HG03135 (cell line): Measurements from ENCODE around the gene LASP1.
A peak's percentile ranks its signal among the peaks of the same experiment; 100 is the strongest.

ENCODE experiments used
- ATAC-seq: cut with Tn5 transposase; IDR thresholded peaks from one replicate; pipeline ENCODE4 v1.9.1; 2021; ENCODE audit warnings: mild to moderate bottlenecking, moderate library complexity; ENCODE audit not compliant: unreplicated experiment

LASP1 gene

GRCh38 chr17:38868817-38869525 is 887 bp upstream of the LASP1 start:
- peak; percentile 34 for ATAC-seq

- no peak for ATAC-seq
Observed at GRCh38 chr17:38870259-38871165, 654 bp downstream of the LASP1 start.

- no peak for ATAC-seq
Observed at GRCh38 chr17:38871247-38872015, 1.6 kb downstream of the LASP1 start.

- ATAC-seq = no peak
Observed at GRCh38 chr17:38872027-38872511, 2.2 kb downstream of the LASP1 start.

GRCh38 chr17:38872671-38873385 is 3.0 kb downstream of the LASP1 start:
- ATAC-seq = no peak

- ATAC-seq = no peak
Observed at GRCh38 chr17:38873640-38874380, 4.0 kb downstream of the LASP1 start.

GRCh38 chr17:38874505-38875400 is 4.9 kb downstream of the LASP1 start:
- no peak for ATAC-seq

GRCh38 chr17:38875477-38876075 is 5.7 kb downstream of the LASP1 start:
- no peak for ATAC-seq

- ATAC-seq = no peak
Observed at GRCh38 chr17:38877130-38877851, 7.4 kb downstream of the LASP1 start.

GRCh38 chr17:38879878-38880665 is 10.2 kb downstream of the LASP1 start:
- no peak for ATAC-seq

- ATAC-seq = no peak
Observed at GRCh38 chr17:38881600-38882191, 11.8 kb downstream of the LASP1 start.

- no peak for ATAC-seq
Observed at GRCh38 chr17:38882870-38883269, 13.0 kb downstream of the LASP1 start.

GRCh38 chr17:38883592-38884526 is 14.0 kb downstream of the LASP1 start:
- ATAC-seq = no peak

- no peak for ATAC-seq
Observed at GRCh38 chr17:38885044-38885727, 15.3 kb downstream of the LASP1 start.
